GM19193 (cell line): ENCODE measurements around the gene SHISA5.

Experiments
- POLR2A ChIP-seq: IDR thresholded peaks from 4 replicates; pipeline ENCODE4 v1.6.1; 2011; ENCODE audit not compliant: insufficient read depth, insufficient read length; ENCODE audit errors: extremely low read depth

SHISA5 gene

GRCh38 chr3:48420561-48420960 is 83.4 kb downstream of the SHISA5 start:
- no peak for TF ChIP-seq POLR2A

DNA sequence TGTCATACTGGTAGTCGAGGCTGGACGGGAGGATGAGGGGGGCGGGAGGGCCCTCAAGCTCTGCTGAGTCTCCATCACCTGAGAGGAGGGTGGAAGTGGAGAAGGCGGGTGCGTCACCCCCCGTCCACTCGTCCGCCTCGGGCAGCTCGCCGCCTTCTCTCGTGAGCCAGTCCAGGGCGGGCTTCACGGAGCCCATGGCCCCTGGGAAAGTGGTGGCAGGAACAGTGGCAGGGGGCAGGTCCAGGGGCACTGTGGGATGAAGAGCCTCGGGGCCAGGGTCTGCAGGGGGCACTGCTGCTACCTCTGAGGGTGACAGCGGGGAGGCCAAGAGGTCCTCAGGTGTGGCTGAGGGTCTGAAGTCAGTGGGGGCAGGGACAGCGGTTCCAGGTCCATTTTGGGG is 84.4 kb downstream of the SHISA5 start:
- no peak for TF ChIP-seq POLR2A

DNA sequence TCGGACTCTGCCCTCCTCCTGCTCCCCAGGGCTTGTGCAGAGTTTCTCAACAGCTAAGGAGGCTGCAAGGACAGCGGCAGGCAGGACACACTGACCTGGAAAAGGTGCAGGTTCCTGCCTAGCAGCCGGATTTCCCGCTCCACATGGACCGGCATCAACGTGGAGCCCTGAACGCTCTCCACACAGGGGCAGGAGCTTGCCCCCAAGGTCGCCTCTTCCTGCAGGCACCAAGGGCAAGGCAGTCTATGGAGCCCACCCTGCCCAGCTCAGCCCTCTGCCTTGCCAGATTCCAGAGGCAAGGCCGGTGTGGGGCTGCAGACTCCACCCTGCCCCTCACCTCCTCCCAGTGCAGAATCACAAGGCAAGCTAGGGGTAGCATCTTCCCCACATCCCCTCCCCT is 84.8 kb downstream of the SHISA5 start:
- no peak for TF ChIP-seq POLR2A

DNA sequence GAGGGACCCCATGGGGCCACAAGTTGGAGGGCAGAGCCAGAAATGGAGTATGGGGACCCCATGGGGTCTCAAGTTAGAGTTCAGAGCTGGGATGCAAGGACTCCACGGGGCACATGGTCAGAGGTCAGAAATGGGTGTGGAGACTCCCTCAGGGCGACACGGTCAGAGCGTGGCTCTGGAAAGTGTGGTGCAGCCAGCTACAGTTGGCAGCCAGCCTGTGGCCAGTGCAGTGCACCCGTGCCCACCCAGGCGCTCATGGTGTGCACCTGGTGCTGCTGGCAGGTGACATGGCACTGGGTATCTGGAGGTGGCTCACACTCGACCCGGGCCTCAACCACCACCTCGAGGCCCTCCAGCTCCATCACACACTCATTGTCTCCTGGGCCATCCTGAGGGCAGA is 85.3 kb downstream of the SHISA5 start:
- TF ChIP-seq POLR2A, result no peak

DNA sequence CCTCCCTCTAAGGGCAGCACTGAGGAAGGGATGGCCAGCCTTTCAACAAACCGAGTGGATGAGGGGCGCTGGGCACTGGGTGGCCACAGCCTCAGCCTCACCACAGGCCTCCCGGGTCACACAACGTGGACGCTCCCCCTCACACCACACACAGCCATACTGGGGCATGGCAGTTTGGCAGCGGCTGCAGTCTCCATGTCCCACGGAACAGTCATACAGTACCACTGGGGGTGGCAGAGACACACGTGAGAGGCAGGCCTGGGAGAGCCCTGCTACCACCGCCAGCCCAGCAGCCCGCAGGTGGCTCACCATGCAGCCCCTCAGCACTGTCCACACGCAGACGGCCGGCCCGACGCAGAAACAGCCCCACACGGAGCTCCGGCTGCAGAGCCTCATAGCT is 85.8 kb downstream of the SHISA5 start:
- TF ChIP-seq POLR2A, result no peak
